Measurements from ENCODE around the gene SMOC1.

The SMOC1 gene

DNA sequence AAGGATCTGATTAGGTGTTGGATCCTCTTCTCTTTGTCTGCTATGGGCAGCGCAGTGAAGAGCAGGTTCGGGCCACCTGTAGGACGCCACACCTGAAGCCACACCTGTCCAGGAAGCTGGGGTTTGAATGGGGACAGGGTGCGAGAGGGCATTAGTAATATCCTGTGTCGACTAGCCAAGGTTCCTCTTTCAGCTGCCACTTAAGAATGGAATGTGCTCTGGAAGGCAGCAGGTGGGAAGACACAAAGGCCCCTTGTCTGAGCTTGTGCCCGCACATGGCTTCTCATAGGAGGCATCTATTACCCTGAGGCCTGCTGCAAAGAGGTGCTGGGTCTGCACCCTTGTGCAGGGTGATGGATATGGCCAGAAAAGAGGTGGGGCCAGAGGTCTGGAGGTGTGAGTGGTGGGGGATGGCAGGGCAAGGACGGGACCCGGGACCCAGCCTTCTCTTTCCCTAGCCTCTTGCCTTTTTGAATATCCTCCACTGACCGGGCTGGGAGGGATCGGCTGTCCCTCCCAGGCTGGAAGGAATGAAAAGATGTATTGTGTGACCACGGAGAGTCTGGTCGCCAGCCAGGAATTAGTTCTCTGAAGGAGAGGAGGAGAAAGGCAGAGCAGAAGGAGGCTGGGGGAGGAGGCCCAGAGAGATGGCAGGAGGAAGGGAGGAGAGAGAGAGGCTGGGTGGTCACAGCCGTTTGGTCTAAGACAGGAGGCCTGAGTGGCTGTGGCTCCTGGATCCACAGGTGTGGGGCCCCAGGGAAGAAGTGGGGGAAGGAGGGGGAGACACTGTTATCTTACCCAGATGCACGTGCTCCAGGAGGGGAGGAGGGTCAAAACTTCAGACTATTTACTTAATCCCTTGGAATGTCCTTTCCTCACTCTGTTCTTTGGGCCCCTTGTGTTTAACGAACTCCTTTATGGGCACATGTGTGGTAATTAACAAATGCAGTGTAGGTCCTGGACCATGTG lies 101.5 kb downstream of the SMOC1 start:
- H3K4me3 Mint-ChIP-seq, result no peak overlapping the region
- H3K27ac Mint-ChIP-seq, result no peak overlapping the region
- H3K27me3 Mint-ChIP-seq, result peaks cover 16% of the 10 kb centered on the region
- H3K9me3 Mint-ChIP-seq, result no peaks in the 10 kb centered on the region
- intact Hi-C loops (cut with micrococcal nuclease), result no loop called here
- H3K36me3 Mint-ChIP-seq (ENCODE audit: low read depth), result no peaks in the 10 kb centered on the region
- no peaks in the 10 kb centered on the region for H3K4me1 Mint-ChIP-seq (ENCODE audit: low read depth)

DNA sequence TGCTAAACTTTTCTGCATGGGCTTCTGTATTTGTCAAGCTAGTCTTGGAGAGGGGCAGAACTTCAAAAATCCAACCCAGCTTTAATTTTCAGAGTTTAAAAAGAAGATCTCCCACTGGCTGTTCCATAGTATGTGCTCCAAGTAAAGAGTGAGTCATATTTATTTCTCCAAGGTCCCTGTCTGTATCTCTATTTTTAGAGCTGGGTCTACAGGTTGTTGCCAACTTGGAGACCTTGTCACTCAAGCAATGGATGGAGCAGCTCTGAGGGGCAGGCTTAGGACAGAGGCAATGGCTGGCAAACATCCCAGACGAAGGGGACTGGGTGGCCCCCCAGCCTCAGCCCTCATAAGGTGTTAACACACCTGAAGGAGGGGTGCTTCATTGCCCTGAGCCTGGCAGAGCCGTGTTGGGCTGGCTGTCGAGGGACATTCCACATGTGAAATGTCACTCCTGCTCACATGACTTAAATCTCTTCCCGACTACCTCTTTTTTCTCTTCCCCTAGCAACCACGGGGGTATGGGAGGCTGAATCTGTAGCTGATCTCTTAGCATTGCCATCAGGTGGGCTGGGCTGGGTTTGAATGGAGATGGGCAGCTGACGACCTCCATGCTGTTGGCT lies 103.1 kb downstream of the SMOC1 start:
- Mint-ChIP-seq H3K36me3 (ENCODE audit: low read depth) (no peaks in the 10 kb centered on the region), H3K27ac (no peak overlapping the region), H3K9me3 (no peaks in the 10 kb centered on the region), H3K4me1 (ENCODE audit: low read depth) (no peaks in the 10 kb centered on the region), H3K4me3 (no peak overlapping the region), H3K27me3 (peaks cover 18% of the 10 kb centered on the region)
- intact Hi-C loops (cut with micrococcal nuclease), result no loop called here

DNA sequence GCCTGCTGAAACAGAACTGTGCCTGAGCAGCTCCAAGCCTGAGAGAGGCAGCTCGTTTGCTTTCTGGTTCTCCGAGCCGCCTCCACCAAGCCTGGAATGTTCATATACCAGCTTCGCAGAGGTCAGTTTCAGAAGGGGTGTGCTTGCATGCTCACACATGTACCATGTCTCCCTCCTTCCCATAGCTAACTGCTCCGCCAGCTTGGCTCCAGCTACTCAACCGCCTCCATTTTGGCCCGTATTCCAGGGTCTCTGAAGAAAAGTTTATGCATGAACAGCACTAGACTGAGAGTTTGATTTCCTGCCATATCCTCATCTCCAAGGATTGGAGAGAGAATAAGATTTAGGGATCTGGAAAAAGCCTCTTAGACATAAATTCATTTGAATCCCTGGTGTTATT lies 103.7 kb downstream of the SMOC1 start:
- H3K27ac Mint-ChIP-seq, result no peak overlapping the region
- no peaks in the 10 kb centered on the region for H3K4me1 Mint-ChIP-seq (ENCODE audit: low read depth)
- H3K9me3 Mint-ChIP-seq, result no peaks in the 10 kb centered on the region
- H3K4me3 Mint-ChIP-seq, result no peak overlapping the region
- intact Hi-C loops (cut with micrococcal nuclease), result no loop called here
- no peaks in the 10 kb centered on the region for H3K36me3 Mint-ChIP-seq (ENCODE audit: low read depth)
- peaks cover 20% of the 10 kb centered on the region for H3K27me3 Mint-ChIP-seq

DNA sequence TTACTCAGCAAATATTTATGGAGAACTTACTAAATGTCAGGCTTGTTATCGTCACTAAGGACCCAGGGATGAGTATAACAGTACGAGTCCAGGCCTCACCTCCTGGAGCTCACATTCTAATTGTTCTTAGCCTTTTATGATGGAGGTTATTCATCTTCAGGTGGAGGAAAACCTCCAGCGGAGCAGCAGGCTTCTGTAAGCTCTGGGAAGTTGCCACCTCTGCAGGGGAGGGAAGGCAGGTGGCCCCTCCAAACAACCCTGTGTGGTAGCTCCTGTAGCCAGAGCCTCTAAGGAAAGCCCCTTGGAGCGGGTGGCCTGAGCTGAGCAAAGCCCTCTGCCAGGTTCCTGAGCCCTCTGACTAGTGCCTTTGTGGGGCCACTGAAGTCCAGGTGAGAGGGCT lies 104.1 kb downstream of the SMOC1 start:
- no peaks in the 10 kb centered on the region for H3K4me1 Mint-ChIP-seq (ENCODE audit: low read depth)
- intact Hi-C loops (cut with micrococcal nuclease), result no loop called here

DNA sequence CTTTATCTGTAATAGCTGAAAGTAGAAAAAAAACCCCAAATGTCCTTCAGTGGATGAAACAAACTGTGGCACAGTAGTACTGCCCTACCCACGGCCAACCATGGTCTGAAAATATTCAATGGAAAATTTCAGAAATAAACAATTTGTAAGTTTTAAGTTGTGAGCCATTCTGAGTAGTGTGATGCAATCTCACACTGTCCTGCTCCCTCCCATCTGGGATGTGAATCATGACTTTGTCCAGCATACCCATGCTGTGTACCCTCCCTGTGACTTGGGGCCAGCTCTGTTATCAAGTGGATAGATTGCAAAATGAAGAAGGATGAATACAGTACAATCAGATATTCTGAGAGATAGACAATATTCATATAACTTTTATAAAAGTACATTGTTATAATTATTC lies 106.2 kb downstream of the SMOC1 start:
- no peaks in the 10 kb centered on the region for H3K4me1 Mint-ChIP-seq (ENCODE audit: low read depth)
- intact Hi-C loops (cut with micrococcal nuclease), result no loop called here
- no peak overlapping the region for H3K4me3 Mint-ChIP-seq
- H3K36me3 Mint-ChIP-seq (ENCODE audit: low read depth), result no peaks in the 10 kb centered on the region
- no peak overlapping the region for H3K27ac Mint-ChIP-seq
- peaks cover 20% of the 10 kb centered on the region for H3K27me3 Mint-ChIP-seq
- H3K9me3 Mint-ChIP-seq, result no peaks in the 10 kb centered on the region

More for the DNA sequence above, 104.1 kb downstream of the SMOC1 start:
- Mint-ChIP-seq H3K36me3 (ENCODE audit: low read depth) (no peaks in the 10 kb centered on the region), H3K27me3 (peaks cover 20% of the 10 kb centered on the region), H3K4me3 (no peak overlapping the region), H3K9me3 (no peaks in the 10 kb centered on the region), H3K27ac (no peak overlapping the region)

DNA sequence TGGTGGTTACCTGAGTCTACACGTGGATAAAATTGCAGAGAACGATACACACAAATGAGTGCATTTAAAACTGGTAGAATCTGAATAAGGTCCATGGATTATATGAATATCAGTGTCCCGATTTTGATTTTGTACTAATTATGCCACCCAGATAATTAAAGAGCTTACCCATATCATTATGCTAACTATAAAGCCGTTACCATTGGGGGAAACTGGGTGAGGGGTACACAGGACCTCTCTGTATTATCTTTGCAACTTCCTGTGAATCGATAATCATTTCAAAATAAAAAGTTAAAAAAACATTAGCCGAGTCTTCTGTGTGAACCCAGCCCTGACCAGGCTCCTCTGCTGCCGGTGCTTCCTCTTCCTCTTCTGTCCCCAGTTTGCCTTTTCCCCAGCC lies 107.1 kb downstream of the SMOC1 start:
- H3K27ac Mint-ChIP-seq, result no peak overlapping the region
- H3K27me3 Mint-ChIP-seq, result peaks cover 16% of the 10 kb centered on the region
- intact Hi-C loops (cut with micrococcal nuclease), result no loop called here
- no peaks in the 10 kb centered on the region for H3K9me3 Mint-ChIP-seq
- no peaks in the 10 kb centered on the region for H3K4me1 Mint-ChIP-seq (ENCODE audit: low read depth)
- H3K4me3 Mint-ChIP-seq, result no peak overlapping the region
- no peaks in the 10 kb centered on the region for H3K36me3 Mint-ChIP-seq (ENCODE audit: low read depth)

DNA sequence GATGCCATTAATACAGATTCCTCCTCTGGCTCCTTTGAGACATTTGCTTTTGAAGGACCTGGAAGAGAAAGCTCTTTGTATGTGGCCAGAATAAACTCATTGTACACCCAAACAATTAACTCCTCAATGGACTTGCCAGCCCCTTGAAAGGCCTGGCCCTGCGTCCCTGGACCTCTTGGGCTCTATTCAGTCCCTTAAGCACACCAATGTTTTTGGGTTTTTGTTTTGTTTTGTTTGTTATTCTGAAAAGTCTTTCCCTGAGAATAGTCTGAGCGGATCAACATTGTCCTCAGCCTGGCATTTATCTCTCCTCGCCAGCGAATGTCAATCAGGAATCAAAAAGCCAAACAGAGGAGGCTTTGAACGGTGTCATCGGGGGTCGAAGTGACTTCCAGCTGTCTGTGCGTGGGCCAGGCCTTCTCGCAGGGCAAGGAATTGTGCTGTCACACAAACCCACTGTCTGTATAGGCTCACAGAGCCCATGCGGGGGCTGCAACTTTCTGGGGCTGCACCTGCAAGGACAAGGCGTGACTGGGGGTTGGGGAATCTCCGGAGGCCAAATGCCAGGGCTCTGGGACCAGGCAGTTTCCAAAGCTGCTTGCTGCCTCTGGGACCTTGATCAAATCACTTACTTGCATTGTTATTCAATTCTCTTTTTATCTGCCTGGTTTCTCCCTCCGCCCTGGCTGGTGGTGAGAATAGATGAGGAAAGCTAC lies 108.3 kb downstream of the SMOC1 start:
- no peaks in the 10 kb centered on the region for H3K36me3 Mint-ChIP-seq (ENCODE audit: low read depth)
- intact Hi-C loops (cut with micrococcal nuclease), result no loop called here

DNA sequence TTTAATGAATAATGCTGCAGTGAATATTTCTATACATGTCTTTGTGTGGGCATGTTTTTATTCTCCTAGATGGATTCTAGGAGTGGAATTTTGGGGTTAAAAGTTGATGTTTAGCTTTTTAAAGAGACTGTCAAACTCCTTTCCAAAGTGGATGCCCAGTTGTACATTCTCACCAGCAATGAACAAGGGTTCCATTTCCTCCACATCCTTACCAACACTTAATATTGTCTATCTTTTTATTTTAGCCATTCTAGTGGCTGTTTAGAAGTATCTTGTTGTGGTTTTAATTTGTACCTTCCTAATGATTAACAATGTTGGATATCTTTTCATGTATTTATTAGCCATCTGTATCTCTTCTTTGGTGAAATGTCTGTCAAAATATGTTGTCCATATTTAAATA lies 109.8 kb downstream of the SMOC1 start:
- intact Hi-C loops (cut with micrococcal nuclease), result no loop called here
- Mint-ChIP-seq H3K27ac (no peak overlapping the region), H3K9me3 (no peaks in the 10 kb centered on the region), H3K4me3 (no peak overlapping the region), H3K4me1 (ENCODE audit: low read depth) (no peaks in the 10 kb centered on the region), H3K27me3 (peaks cover 18% of the 10 kb centered on the region), H3K36me3 (ENCODE audit: low read depth) (no peaks in the 10 kb centered on the region)

More for the DNA sequence above, 108.3 kb downstream of the SMOC1 start:
- H3K9me3 Mint-ChIP-seq, result no peaks in the 10 kb centered on the region
- no peaks in the 10 kb centered on the region for H3K4me1 Mint-ChIP-seq (ENCODE audit: low read depth)
- H3K27me3 Mint-ChIP-seq, result peaks cover 14% of the 10 kb centered on the region
- H3K27ac Mint-ChIP-seq, result no peak overlapping the region
- no peak overlapping the region for H3K4me3 Mint-ChIP-seq

DNA sequence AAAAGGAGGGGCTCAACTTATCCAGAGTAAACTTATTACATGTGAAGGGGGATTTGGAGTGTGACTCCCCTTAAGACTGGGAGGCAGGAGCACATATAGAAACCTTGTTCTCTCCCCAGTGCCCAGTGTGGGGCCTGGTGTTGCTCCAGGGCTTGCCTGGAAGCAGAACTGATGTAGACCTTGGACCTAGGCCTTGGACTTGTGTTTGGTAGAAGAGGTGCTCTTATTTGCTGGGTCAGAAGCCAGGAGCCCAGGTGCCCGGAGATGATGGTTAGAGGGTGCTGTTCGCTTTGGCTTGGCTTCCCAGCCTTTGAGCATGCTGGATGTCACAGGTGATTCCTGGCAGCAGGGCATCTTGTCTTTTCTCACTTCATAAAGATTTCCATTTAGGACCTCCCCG lies 110.4 kb downstream of the SMOC1 start:
- H3K27ac Mint-ChIP-seq, result no peak overlapping the region
- intact Hi-C loops (cut with micrococcal nuclease), result no loop called here
- no peaks in the 10 kb centered on the region for H3K36me3 Mint-ChIP-seq (ENCODE audit: low read depth)
- no peaks in the 10 kb centered on the region for H3K4me1 Mint-ChIP-seq (ENCODE audit: low read depth)
- no peak overlapping the region for H3K4me3 Mint-ChIP-seq
- H3K9me3 Mint-ChIP-seq, result no peaks in the 10 kb centered on the region
- H3K27me3 Mint-ChIP-seq, result peaks cover 21% of the 10 kb centered on the region

DNA sequence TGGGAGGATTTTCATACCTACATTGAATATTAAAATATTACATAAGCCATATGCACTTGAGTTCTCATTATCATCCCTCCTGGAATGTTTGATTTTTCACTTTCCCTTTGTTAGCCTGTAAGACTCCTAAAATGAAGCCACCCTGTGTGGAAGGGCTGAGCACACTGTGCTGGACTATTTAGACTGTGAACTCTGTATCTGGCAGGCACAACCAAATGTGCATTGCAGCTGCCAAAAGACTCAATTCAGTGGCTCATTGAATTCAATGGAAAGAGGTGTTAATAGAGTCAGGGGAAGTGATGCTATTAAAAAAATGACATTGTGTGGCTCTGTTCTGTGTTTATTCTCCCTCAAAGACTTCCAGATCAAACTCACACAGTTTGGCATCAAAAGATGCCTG lies 111.1 kb downstream of the SMOC1 start:
- intact Hi-C loops (cut with micrococcal nuclease), result no loop called here
- Mint-ChIP-seq H3K27me3 (peaks cover 22% of the 10 kb centered on the region), H3K4me3 (no peak overlapping the region)

DNA sequence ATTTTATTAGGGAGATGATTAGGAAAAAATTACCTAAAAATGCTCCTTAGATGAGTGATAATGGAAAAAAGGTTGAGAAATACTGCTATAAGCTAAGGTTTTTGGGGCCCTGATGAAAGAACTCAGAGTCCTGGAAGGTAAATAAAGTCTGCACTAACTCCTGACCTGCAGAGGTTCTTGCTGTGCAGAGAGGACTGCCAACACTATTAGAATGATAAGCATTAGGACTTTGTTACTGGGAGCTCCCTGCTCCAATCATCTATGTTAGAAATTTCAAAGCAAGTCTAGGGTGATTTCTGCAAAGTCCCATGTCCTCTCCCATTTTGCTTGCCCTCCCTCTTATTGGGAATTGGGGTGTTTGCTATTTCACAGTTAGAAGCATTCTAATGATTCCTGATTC lies 112.2 kb downstream of the SMOC1 start:
- intact Hi-C loops (cut with micrococcal nuclease), result no loop called here
- Mint-ChIP-seq H3K4me3 (no peak overlapping the region), H3K27ac (no peak overlapping the region), H3K36me3 (ENCODE audit: low read depth) (no peaks in the 10 kb centered on the region), H3K4me1 (ENCODE audit: low read depth) (no peaks in the 10 kb centered on the region), H3K9me3 (no peaks in the 10 kb centered on the region), H3K27me3 (peaks cover 22% of the 10 kb centered on the region)

More for the DNA sequence above, 111.1 kb downstream of the SMOC1 start:
- no peaks in the 10 kb centered on the region for H3K36me3 Mint-ChIP-seq (ENCODE audit: low read depth)
- H3K9me3 Mint-ChIP-seq, result no peaks in the 10 kb centered on the region
- no peaks in the 10 kb centered on the region for H3K4me1 Mint-ChIP-seq (ENCODE audit: low read depth)
- H3K27ac Mint-ChIP-seq, result no peak overlapping the region

DNA sequence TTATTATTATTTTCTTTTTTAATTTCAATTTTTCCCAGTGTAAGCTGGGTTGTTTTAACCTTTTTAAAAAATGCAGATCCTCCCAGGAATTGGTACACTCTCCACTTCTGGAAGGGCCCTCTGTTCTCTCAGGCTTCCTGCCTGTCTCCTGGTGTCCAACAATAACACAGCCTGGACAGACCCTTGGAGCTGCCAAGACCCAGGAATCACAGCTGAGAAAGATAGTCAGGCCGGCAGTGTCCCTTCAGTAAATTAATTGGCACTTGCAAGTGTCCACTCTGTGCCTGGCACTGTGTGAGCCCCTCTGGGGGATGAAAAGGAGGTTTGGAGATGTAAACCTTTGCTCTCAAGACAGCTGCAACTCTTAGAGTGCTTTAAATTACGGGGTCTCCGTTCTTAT lies 113.3 kb downstream of the SMOC1 start:
- Mint-ChIP-seq H3K4me1 (ENCODE audit: low read depth) (no peaks in the 10 kb centered on the region), H3K9me3 (no peaks in the 10 kb centered on the region), H3K36me3 (ENCODE audit: low read depth) (no peaks in the 10 kb centered on the region), H3K27ac (no peak overlapping the region), H3K4me3 (no peak overlapping the region), H3K27me3 (peaks cover 19% of the 10 kb centered on the region)
- intact Hi-C loops (cut with micrococcal nuclease), result no loop called here

DNA sequence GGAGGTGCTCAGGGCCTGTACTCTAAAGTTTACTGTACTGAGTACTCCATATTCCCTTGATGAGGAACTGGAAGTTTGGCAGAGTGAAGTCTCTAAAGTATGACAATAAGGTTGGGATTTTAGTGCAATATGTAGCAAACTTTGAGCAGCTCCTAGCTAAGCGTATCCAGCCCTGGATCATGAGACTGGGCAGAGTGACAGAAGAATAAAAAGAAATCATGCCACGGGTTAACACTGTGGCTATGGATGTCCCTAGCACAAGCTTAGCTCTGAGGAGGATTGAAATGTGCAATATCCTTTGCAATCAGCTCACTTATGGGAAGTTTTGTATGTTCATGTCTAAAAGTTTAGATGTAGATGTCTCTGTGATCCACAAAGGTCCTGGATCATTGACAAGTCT lies 114.1 kb downstream of the SMOC1 start:
- Mint-ChIP-seq H3K9me3 (no peaks in the 10 kb centered on the region), H3K36me3 (ENCODE audit: low read depth) (no peaks in the 10 kb centered on the region), H3K4me1 (ENCODE audit: low read depth) (no peaks in the 10 kb centered on the region), H3K27ac (no peak overlapping the region), H3K27me3 (peaks cover 17% of the 10 kb centered on the region), H3K4me3 (no peak overlapping the region)
- intact Hi-C loops (cut with micrococcal nuclease), result no loop called here

DNA sequence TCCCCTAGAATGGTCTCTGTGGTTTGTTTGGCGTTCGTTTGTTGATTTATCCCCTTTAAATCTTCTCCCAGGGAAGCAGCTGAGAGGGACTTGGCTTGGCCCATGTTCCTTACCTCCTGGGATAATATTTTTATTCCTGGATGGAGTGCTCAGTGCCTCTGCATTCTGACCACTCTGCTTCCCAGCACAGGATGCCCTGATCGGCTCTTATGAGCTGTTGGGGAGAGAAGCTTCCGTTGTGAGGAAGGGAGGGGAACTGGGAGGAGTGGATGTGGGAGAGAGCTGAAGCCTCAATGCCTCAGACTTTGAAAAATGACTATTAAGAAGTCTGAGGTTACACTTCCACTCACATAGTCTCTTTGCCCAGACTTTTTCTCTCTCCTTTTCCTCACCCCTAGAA lies 114.8 kb downstream of the SMOC1 start:
- H3K36me3 Mint-ChIP-seq (ENCODE audit: low read depth), result no peaks in the 10 kb centered on the region
- H3K9me3 Mint-ChIP-seq, result no peaks in the 10 kb centered on the region
- intact Hi-C loops (cut with micrococcal nuclease), result no loop called here
- H3K27ac Mint-ChIP-seq, result no peak overlapping the region
- no peak overlapping the region for H3K4me3 Mint-ChIP-seq
- H3K27me3 Mint-ChIP-seq, result peaks cover 17% of the 10 kb centered on the region
- H3K4me1 Mint-ChIP-seq (ENCODE audit: low read depth), result no peaks in the 10 kb centered on the region
